Measurements from ENCODE around the gene SEC14L2. TPM values are rescaled to one million over a fixed set of nuclear protein-coding genes. Genes with fewer than 3 reads are reported as not detected.
A peak's percentile ranks its signal among the peaks of the same experiment; 100 is the strongest.
"Not testable (repeated sequence)": the region's sequence is repeated elsewhere in the genome, so short reads cannot be mapped to it uniquely, and the experiment has no call there.

SEC14L2 gene
- total RNA-seq, 1 donor, result 16.6 TPM

- no peaks in the 10 kb centered on the region for H3K36me3 ChIP-seq (ENCODE audit: insufficient read depth, low read length)
- H3K4me1 ChIP-seq (ENCODE audit: insufficient read depth, low read length), result peaks cover 24% of the 10 kb centered on the region
- TF ChIP-seq CTCF (IDR thresholded peaks at IDR 0.05; ENCODE audit: extremely low read depth, low read depth, low read length), result no peak
Measured at GRCh38 chr22:30441088-30441487, 44.3 kb downstream of the SEC14L2 start.

GRCh38 chr22:30444632-30445437 lies 48.0 kb downstream of the SEC14L2 start:
- Histone ChIP-seq H3K27me3 (ENCODE audit: insufficient read depth, low read length) (peaks cover 6% of the 10 kb centered on the region), H2AFZ (ENCODE audit: low read length) (peak overlapping the region; percentile 59), H3K4me2 (ENCODE audit: insufficient read depth, low read length) (peak overlapping the region; percentile 38), H4K20me1 (ENCODE audit: insufficient read depth, low read length) (no peaks in the 10 kb centered on the region), H3K79me2 (ENCODE audit: insufficient read depth, low read length) (no peaks in the 10 kb centered on the region), H3K4me3 (ENCODE audit: insufficient read depth, low read length) (peak overlapping the region; percentile 4), H3K9me3 (ENCODE audit: low read depth, low read length) (no peaks in the 10 kb centered on the region), H3K36me3 (ENCODE audit: insufficient read depth, low read length) (no peaks in the 10 kb centered on the region), H3K4me1 (ENCODE audit: insufficient read depth, low read length) (peaks cover 24% of the 10 kb centered on the region), H3K27ac (ENCODE audit: low read depth, low read length) (no peak overlapping the region)
- TF ChIP-seq CTCF (IDR thresholded peaks at IDR 0.05; ENCODE audit: extremely low read depth, low read depth, low read length), result peak; percentile 92
- peak; percentile 97 for DNase-seq (ENCODE audit: insufficient read length, low spot score, missing footprints)

More at GRCh38 chr22:30441088-30441487, 44.3 kb downstream of the SEC14L2 start:
- Histone ChIP-seq H3K4me3 (ENCODE audit: insufficient read depth, low read length) (no peak overlapping the region), H2AFZ (ENCODE audit: low read length) (no peak overlapping the region), H4K20me1 (ENCODE audit: insufficient read depth, low read length) (no peaks in the 10 kb centered on the region), H3K27me3 (ENCODE audit: insufficient read depth, low read length) (peaks cover 10% of the 10 kb centered on the region), H3K9me3 (ENCODE audit: low read depth, low read length) (no peaks in the 10 kb centered on the region), H3K79me2 (ENCODE audit: insufficient read depth, low read length) (no peaks in the 10 kb centered on the region), H3K4me2 (ENCODE audit: insufficient read depth, low read length) (no peak overlapping the region), H3K27ac (ENCODE audit: low read depth, low read length) (no peak overlapping the region)
- no peak for DNase-seq (ENCODE audit: insufficient read length, low spot score, missing footprints)

GRCh38 chr22:30445438-30446145 lies 48.8 kb downstream of the SEC14L2 start:
- Histone ChIP-seq H3K4me3 (ENCODE audit: insufficient read depth, low read length) (no peak overlapping the region), H3K9me3 (ENCODE audit: low read depth, low read length) (no peaks in the 10 kb centered on the region), H3K79me2 (ENCODE audit: insufficient read depth, low read length) (no peaks in the 10 kb centered on the region), H3K4me1 (ENCODE audit: insufficient read depth, low read length) (peaks cover 24% of the 10 kb centered on the region), H2AFZ (ENCODE audit: low read length) (no peak overlapping the region), H3K4me2 (ENCODE audit: insufficient read depth, low read length) (peak overlapping the region; percentile 38), H3K27me3 (ENCODE audit: insufficient read depth, low read length) (peaks cover 6% of the 10 kb centered on the region), H4K20me1 (ENCODE audit: insufficient read depth, low read length) (no peaks in the 10 kb centered on the region), H3K36me3 (ENCODE audit: insufficient read depth, low read length) (no peaks in the 10 kb centered on the region), H3K27ac (ENCODE audit: low read depth, low read length) (no peak overlapping the region)
- DNase-seq (ENCODE audit: insufficient read length, low spot score, missing footprints), result no peak
- peak; percentile 2 for TF ChIP-seq CTCF (IDR thresholded peaks at IDR 0.05; ENCODE audit: extremely low read depth, low read depth, low read length)

DNA sequence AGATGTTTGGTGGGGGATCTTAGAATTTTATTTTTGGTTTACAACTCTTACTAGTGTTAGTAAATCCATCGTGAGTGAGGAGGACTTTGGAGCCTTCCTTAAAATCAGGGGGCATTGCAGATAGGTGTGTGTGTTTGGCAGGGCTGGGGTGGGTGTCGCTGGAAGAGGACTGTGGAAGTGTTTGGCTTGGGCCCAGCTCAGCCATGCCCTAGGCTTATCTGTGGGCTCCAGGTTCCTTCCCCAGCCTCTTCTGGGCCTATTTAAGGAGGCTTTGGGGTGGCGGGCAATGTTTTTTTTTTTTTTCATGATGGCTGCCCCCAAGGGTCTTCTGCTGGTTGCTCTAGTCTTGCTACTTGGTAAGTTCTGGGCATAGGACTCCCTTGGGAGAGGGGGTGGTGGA lies 50.8 kb downstream of the SEC14L2 start:
- no peaks in the 10 kb centered on the region for H3K9me3 ChIP-seq (ENCODE audit: low read depth, low read length)
- H3K4me1 ChIP-seq (ENCODE audit: insufficient read depth, low read length), result peaks cover 16% of the 10 kb centered on the region
- no peak overlapping the region for H3K27ac ChIP-seq (ENCODE audit: low read depth, low read length)
- DNase-seq (ENCODE audit: insufficient read length, low spot score, missing footprints), result no peak
- no peak overlapping the region for H2AFZ ChIP-seq (ENCODE audit: low read length)
- TF ChIP-seq CTCF (IDR thresholded peaks at IDR 0.05; ENCODE audit: extremely low read depth, low read depth, low read length), result no peak
- H3K36me3 ChIP-seq (ENCODE audit: insufficient read depth, low read length), result no peaks in the 10 kb centered on the region
- H3K4me2 ChIP-seq (ENCODE audit: insufficient read depth, low read length), result no peak overlapping the region
- H3K4me3 ChIP-seq (ENCODE audit: insufficient read depth, low read length), result no peak overlapping the region
- no peaks in the 10 kb centered on the region for H3K27me3 ChIP-seq (ENCODE audit: insufficient read depth, low read length)
- no peaks in the 10 kb centered on the region for H3K79me2 ChIP-seq (ENCODE audit: insufficient read depth, low read length)
- H4K20me1 ChIP-seq (ENCODE audit: insufficient read depth, low read length), result no peaks in the 10 kb centered on the region

DNA sequence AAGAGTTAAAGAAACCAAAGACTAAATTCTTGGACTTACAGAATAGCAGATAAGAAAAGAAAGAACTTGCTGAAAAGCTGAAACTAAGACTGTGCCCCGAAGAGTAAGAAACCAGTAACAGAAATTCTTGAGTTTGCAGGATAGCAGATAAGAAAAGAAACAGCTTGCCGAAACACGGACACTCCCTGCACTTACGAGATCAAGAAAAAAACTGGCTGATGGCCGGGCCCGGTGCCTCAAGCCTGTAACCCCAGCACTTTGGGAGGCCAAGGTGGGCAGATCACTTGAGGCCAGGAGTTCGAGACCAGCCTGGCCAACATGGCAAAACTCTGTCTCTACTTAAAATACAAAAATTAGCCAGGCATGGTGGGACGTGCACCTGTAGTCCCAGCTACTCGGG lies 54.7 kb downstream of the SEC14L2 start:
- not testable (repeated sequence) for H3K9me3 ChIP-seq (ENCODE audit: low read depth, low read length); H3K4me3 ChIP-seq (ENCODE audit: insufficient read depth, low read length); H3K4me1 ChIP-seq (ENCODE audit: insufficient read depth, low read length)

More for the DNA sequence above, 54.7 kb downstream of the SEC14L2 start:
- H4K20me1 ChIP-seq (ENCODE audit: insufficient read depth, low read length); H2AFZ ChIP-seq (ENCODE audit: low read length); H3K27me3 ChIP-seq (ENCODE audit: insufficient read depth, low read length); H3K27ac ChIP-seq (ENCODE audit: low read depth, low read length); H3K79me2 ChIP-seq (ENCODE audit: insufficient read depth, low read length); DNase-seq (ENCODE audit: insufficient read length, low spot score, missing footprints); H3K4me2 ChIP-seq (ENCODE audit: insufficient read depth, low read length); H3K36me3 ChIP-seq (ENCODE audit: insufficient read depth, low read length): not testable (repeated sequence)
